ENCODE data around the gene B4GALNT4.

GRCh38 chr11:416757-417621, 47.7 kb downstream of the B4GALNT4 start:
- TF ChIP-seq POLR2A (IDR thresholded peaks at IDR 0.05) = no peak
- TF ChIP-seq CTCF (IDR thresholded peaks at IDR 0.05) = no peak
